K562 treated with DMSO at 1 percent for 4 hours (cell line): ENCODE results near the gene SPINT1. TPM values are rescaled to one million over a fixed set of nuclear protein-coding genes. Genes with fewer than 3 reads are reported as not detected.

Source experiments
- total RNA-seq: library from RNA; unstranded; fragments of 300-600 nt; gene quantifications from 2 replicates; pipeline ENCODE4 v1.2.3, GENCODE V29; 2022; ENCODE audit not compliant: insufficient read depth

Gene SPINT1
- 3.9 and 7.4 TPM in 2 replicates for total RNA-seq

GRCh38 chr15:40843885-40844695 lies at the start of gene SPINT1:
Gene SPINT1, plus strand, starts transcription at chr15:40844048. Its CDS starts 507 bp downstream, at chr15:40844555.

DNA sequence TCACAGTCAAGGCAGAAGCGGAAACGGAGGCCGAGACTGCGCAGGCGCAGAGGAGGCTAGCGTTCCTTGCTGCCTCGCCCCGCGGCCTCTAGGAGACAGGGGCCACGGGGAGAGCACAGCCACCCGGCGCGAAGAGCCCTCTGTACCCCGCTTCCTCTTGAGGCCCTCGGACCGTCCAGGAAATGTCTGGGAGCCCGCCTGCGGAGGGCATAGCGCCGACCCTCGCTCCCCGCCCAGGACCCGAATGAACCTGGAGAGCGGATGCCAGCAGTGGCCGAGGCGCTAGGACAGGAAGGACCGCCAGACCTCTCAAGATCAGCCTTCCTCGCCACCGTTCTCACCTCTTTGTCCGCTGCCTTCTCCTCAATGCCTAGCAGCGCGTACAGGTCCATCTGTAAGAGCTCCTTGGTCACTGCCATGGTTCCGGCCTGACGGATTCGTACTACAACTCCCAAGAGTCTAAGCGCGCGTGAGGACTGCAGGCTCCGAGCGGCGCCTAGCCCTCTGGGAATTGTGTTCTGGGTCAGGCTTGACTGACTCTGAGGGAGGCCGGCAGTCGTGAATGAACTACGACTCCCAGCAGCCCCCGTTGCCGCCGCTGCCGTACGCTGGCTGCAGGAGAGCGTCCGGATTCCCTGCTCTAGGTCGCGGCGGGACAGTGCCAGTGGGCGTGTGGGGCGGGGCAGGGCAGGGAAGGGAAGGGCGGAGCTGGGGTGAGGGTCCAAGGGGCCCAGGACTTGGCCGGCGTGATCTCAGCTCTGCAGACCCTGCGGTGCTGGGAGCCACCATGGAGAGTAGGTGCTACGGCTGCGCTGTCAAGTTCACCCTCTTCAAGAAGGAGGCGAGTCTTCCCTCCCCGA lies 36.6 kb upstream of the SPINT1 start, which contains the start of the genes DNAJC17 and ZFYVE19:
Gene DNAJC17 (minus strand): TSS at position 446 of the 860 bp plus-strand sequence. CDS start 27 bp downstream, at position 419.
Gene ZFYVE19 (plus strand): TSS at position 62 of the 860 bp plus-strand sequence. CDS start 501 bp downstream, at position 563.

DNA sequence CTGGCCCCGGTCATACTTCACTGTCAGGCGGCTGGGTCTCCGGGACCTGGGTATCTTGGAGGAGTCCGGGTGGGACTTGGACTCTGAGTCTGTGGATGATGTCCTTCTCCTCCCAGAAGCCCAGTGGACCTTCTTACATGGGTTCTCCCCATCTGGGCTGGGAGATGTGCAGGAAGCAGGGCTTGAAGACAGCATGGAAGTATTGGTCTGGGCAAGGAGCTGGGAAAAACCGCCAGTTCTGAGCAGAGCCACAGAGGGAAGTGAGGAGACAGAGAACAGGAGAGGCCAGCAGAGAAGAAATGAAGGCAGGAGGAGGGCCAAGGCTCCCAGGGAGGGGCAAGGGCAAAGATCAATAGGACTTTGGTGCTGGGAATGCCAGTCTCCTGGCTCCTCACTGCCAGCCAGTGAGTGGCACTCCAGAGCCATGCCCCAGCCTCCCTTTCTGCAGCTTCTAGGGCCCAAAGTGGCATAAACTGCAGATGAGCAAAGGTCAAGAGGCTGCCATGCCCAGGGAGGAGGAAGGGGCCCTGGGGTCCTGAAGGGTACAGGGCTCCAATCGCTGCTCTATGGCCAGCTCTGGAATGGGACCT lies 15.3 kb upstream of the SPINT1 start, which contains the start of gene PPP1R14D:
Gene PPP1R14D (minus strand): TSS at position 262 of the 590 bp plus-strand sequence. CDS start 67 bp downstream, at position 195.

GRCh38 chr15:40873694-40874561 lies 30.1 kb downstream of the SPINT1 start, which contains the start of gene RHOV:
Gene RHOV, minus strand, starts transcription at chr15:40874234. Its CDS starts 95 bp downstream, at chr15:40874139.

DNA sequence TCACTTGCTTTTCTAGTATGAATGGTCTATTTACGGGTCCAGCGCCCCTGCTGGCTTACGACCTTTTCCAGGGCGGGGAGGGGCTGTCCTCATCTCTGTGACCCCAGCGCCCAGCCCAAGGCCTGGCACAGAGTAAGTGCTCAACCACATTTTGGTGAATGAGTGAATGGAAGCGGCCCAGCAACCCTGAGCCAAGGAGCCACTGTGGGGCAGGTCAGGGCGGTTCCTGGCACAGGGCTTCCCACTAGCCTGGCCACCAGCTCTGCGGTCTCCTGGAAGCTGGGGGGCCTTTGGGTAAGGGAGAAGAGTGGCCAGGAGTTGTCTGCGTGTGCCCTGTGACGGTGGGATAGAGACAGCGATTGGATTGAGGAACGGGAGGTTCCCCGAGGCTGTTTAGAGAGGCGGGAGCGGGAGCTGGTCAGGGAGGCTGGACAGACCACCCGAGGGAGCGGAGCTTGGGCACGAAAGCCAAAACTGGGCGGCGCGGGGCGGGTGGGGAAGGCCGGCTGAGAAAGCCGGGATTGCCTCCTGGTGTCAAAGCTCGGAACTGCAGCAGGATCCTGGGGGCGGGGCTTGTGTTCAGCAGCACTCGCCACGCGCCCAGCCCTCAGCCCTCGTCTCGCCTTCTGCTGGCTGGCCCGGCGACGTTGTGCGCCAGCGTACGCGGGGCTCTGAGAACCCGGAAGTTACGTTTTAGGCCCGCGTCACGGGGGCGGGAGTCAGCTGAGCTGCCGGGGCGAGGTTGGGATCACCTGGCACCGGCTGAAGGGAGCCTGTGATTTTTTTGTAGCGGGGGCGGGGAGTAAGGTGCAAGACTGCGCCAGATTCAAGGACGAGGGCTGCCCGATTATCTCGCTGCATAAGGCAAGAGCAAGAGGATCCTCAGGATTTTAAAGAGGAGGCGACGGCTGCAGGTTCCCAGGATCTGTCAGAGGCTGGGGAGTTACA lies 50.2 kb downstream of the SPINT1 start, which contains the start of gene VPS18:
Gene VPS18 (plus strand): TSS at position 718 of the 948 bp plus-strand sequence. CDS start 319 bp downstream, outside the sequence.

Other genes starting within 250 kb of the SPINT1 start
- 19.5 and 20.2 TPM in 2 replicates for gene KNL1, start 249.8 kb upstream of the SPINT1 start, total RNA-seq
- gene RAD51, start 148.9 kb upstream of the SPINT1 start, total RNA-seq = 37.2 and 40.7 TPM in 2 replicates
- gene RMDN3, start 88.8 kb upstream of the SPINT1 start, total RNA-seq = 36.0 and 37.0 TPM in 2 replicates
- 54.7 and 68.4 TPM in 2 replicates for gene GCHFR, start 80.0 kb upstream of the SPINT1 start, total RNA-seq
- gene C15orf62, start 74.1 kb upstream of the SPINT1 start, total RNA-seq = 4.8 and 6.5 TPM in 2 replicates
- 34.3 and 39.0 TPM in 2 replicates for gene ZFYVE19, start 37.0 kb upstream of the SPINT1 start, total RNA-seq
- gene DNAJC17, start 36.6 kb upstream of the SPINT1 start, total RNA-seq = 6.8 and 16.4 TPM in 2 replicates
- gene PPP1R14D, start 15.3 kb upstream of the SPINT1 start, total RNA-seq = not detected in 2 replicates
- gene RHOV, start 30.2 kb downstream of the SPINT1 start, total RNA-seq = 0.76 and 2.1 TPM in 2 replicates
- gene VPS18, start 50.4 kb downstream of the SPINT1 start, total RNA-seq = 23.5 and 27.1 TPM in 2 replicates
- 0.57 and 0.99 TPM in 2 replicates for gene DLL4, start 85.3 kb downstream of the SPINT1 start, total RNA-seq
- 68.8 and 72.6 TPM in 2 replicates for gene CHAC1, start 109.4 kb downstream of the SPINT1 start, total RNA-seq